ENCODE measurements around the gene TMPRSS7.

The TMPRSS7 gene

DNA sequence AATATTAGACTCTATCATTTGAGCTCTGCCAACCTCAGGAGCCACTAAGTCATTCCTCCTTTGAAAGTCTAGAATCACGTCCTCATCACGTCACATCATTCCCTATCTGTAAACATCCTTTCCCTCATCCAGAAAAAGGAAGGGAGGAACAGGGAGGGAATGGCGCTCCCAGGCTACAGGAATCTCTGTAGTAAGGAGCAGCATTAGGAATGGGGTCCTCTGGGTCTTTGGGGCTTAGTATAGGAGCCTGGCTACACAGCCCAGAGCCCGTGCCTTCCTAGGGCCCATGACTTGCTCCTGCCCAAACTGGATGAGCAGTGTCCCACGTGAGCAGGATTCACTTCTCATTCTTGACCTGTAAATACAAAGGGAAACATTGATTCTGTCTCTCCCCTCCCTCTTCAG, 34.2 kb upstream of the TMPRSS7 start:
- TF ChIP-seq, protein P1, sequence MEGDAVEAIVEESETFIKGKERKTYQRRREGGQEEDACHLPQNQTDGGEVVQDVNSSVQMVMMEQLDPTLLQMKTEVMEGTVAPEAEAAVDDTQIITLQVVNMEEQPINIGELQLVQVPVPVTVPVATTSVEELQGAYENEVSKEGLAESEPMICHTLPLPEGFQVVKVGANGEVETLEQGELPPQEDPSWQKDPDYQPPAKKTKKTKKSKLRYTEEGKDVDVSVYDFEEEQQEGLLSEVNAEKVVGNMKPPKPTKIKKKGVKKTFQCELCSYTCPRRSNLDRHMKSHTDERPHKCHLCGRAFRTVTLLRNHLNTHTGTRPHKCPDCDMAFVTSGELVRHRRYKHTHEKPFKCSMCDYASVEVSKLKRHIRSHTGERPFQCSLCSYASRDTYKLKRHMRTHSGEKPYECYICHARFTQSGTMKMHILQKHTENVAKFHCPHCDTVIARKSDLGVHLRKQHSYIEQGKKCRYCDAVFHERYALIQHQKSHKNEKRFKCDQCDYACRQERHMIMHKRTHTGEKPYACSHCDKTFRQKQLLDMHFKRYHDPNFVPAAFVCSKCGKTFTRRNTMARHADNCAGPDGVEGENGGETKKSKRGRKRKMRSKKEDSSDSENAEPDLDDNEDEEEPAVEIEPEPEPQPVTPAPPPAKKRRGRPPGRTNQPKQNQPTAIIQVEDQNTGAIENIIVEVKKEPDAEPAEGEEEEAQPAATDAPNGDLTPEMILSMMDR (conservative IDR thresholded peaks at IDR 0.05), result no peak
- no peak for TF ChIP-seq ZFX (IDR thresholded peaks at IDR 0.05)
- H3K27ac ChIP-seq, result no peak overlapping the region

DNA sequence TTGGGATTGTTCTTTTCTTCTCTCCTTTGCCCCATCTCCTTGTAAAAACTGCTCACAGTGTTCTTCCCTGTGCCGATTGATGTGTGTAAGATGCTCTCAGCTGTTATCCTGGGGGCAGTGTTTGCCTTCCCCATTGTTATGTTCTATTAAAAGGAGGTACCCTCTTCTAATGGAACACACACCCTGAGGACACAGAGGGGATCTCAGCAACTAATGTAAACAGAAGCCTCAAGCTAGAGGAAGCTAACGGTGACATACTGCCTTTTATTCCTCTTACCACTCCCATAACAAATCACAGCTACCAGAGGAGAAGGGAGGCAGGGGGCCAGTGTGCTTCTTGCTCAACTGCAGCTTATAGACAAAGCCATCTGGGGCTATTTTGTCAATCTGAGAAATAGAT, 33.6 kb upstream of the TMPRSS7 start:
- TF ChIP-seq ZFX (IDR thresholded peaks at IDR 0.05), result no peak
- TF ChIP-seq, protein P1 (conservative IDR thresholded peaks at IDR 0.05), result no peak
- H3K27ac ChIP-seq, result no peak overlapping the region

DNA sequence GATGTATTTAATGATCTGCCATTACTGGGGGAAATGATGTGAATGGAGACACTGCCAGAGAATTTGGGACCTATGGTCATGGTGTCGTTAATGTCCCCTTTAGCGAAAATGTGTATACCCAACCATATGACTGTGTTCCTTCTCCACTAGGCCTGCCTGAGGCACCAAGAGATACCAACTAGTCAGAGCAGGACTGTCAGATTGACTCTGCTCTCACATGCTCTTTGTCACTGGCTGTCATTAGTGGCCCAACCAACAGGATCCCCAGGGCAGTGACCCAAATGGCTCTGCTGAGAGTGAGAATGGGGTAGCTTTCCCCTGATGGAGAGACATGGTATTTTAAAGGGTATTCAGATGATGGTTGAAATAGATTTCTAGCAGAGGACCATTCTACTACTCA, 33.0 kb upstream of the TMPRSS7 start:
- TF ChIP-seq, protein P1 (conservative IDR thresholded peaks at IDR 0.05), result no peak
- TF ChIP-seq ZFX (IDR thresholded peaks at IDR 0.05), result no peak
- H3K27ac ChIP-seq, result no peak overlapping the region

DNA sequence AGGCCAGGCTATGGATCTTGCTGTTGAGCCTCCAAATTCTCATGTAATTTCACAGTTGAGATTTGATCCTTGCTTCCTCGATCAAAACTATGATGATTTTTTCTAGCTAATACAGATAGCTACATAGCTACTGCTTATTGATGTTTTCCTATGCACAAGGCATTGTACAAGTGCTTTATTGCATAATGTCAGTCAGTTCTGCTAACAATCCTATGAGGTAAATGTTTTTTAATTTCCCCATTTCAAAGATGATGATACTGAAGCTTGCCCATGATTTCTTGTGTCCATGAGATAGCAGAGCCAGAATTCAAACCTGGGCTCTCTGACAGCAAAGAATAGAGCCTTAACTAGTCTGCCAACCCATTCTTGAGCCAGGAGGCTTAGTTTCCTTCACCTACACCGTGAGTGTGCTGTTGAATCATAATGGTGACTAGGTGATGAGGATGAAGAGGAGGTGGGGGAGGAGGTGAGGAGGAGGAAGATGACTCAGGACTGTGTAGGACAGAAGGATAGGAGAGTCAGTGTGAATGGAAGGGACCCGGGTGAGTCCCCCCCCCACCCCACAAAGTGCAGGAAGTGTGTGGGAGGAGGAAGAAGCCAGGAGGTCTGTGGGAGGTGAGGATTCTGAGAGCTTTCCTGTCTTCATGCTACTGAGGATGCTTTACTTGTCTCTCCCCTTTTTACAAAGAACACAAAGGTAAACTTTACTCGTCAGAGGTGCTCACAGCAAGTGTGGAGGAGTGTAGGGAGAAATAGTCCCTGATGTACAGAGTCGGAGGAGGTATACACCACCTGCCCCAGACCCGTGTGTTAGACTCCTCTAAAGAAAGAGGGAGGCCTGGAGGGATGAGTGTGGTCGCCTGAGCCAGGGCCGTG, 32.2 kb upstream of the TMPRSS7 start:
- TF ChIP-seq, protein P1 (conservative IDR thresholded peaks at IDR 0.05), result no peak
- no peak for TF ChIP-seq ZFX (IDR thresholded peaks at IDR 0.05)
- no peak overlapping the region for H3K27ac ChIP-seq

DNA sequence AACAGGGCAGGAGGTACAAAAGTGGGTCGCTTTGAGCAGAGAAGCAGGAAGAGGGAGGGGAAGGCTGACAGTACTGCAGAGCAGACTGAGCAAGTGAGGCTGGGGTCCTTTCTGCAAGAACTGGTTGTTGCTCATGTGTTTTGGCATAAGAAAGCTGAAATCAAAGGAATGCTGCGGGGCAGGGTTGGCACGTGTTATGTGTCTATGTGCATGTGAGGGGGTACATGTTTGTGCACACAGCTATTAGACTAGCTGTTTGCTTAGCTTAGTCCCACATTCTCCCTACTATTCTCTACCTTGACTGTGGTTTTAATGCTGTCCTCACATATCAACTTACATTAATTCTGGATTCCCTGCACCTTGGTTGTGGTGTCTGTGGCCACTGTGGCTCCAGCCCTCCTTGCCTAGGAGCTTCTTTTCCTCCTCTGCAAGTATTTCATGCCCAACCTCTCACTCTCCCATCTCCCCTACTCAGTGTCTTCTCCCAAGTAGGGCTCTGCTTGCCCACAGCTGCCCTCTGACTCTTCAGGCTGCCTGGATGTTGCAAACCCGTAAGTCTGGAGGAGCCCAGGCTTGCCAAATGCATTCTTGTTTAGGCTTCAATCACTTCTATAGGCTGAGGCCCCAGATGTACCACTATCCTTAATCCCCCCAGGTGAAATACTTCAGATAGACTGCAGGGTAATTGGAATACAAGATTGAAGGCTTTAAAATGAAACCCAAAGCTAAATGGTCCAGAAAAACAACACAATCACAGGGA, 31.0 kb upstream of the TMPRSS7 start:
- TF ChIP-seq, protein P1 (conservative IDR thresholded peaks at IDR 0.05), result no peak
- no peak for TF ChIP-seq ZFX (IDR thresholded peaks at IDR 0.05)
- H3K27ac ChIP-seq, result no peak overlapping the region

DNA sequence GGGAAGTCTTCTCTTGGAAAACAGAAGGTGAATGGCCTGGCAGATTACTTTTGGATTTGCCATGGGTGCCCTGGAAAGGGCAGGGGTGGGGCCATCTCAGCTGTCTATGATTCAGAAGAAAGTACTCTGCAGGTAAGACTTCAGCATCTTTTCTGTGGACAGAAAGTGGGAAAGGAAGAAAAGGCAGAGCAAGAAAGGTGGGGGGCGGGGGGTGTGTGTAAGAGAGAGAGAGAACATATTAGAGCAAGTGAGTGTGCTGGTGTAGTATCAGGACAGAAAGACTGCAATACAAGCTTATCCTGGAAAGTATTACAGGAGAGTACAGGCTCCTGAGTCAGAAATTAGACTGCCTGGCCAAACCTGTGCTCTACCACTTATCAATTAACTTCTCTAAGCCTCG, 30.3 kb upstream of the TMPRSS7 start:
- no peak overlapping the region for H3K27ac ChIP-seq
- no peak for TF ChIP-seq ZFX (IDR thresholded peaks at IDR 0.05)
- TF ChIP-seq, protein P1 (conservative IDR thresholded peaks at IDR 0.05), result no peak

DNA sequence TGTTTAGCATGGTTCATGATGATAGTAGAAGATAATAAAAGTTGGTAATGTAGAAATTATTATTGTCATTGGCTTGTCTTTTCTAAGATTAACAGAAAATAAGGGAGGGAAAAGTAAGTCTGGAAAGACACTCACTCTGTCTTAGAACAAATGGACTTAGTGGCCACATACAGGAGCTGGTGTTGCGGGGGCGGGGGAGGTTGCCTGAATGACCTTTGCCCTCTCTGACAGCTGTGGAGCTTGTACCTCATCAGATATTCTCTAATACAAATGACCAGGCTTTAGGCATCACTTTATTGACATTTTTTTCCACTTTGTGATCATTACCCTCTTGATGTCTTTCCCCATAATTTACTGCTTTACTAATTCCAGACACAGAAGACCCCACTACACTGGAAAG, 29.9 kb upstream of the TMPRSS7 start:
- no peak for TF ChIP-seq ZFX (IDR thresholded peaks at IDR 0.05)
- TF ChIP-seq, protein P1 (conservative IDR thresholded peaks at IDR 0.05), result no peak
- H3K27ac ChIP-seq, result no peak overlapping the region

Measured in C4-2B (cell line).